ENCODE results near the gene SLC17A7.
A peak's percentile ranks its signal among the peaks of the same experiment; 100 is the strongest.
"Not testable (repeated sequence)": the region's sequence is repeated elsewhere in the genome, so short reads cannot be mapped to it uniquely, and the experiment has no call there.

SLC17A7 gene

GRCh38 chr19:49469828-49470614, 28.7 kb upstream of the SLC17A7 start:
- peak; percentile 81 for DNase-seq

- peak; percentile 82 for DNase-seq
These were observed 27.6 kb upstream of the SLC17A7 start for GRCh38 chr19:49468746-49469447.

- no peak for DNase-seq
These were observed 26.9 kb upstream of the SLC17A7 start for GRCh38 chr19:49468199-49468598.

GRCh38 chr19:49465371-49465770, 24.0 kb upstream of the SLC17A7 start:
- DNase-seq = no peak

GRCh38 chr19:49463960-49464740, 22.8 kb upstream of the SLC17A7 start:
- no peak for DNase-seq

GRCh38 chr19:49462492-49462891, 21.2 kb upstream of the SLC17A7 start:
- no peak for DNase-seq

- DNase-seq = no peak
These were observed 20.3 kb upstream of the SLC17A7 start for GRCh38 chr19:49461656-49462055.

GRCh38 chr19:49461130-49461529, 19.8 kb upstream of the SLC17A7 start:
- DNase-seq = not testable (repeated sequence)

- no peak for DNase-seq
These were observed 18.1 kb upstream of the SLC17A7 start for GRCh38 chr19:49459388-49459787.

DNA sequence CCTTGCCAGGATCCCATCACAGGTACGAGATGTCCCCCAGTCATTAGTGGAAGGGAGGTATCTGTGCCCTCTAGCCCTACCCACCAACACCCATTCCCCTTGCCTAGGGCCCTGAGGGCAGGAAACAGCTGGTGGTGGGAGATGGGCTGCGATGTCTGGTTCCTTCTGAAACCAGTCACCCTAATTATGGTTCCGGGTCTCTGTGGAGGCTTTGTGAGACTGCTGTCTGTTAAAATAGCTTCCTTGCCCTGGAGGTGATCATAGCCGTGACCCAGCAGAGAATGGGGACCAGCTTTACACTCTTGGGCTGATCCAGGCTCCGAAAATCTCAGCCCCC, 17.2 kb upstream of the SLC17A7 start:
- DNase-seq = no peak

DNA sequence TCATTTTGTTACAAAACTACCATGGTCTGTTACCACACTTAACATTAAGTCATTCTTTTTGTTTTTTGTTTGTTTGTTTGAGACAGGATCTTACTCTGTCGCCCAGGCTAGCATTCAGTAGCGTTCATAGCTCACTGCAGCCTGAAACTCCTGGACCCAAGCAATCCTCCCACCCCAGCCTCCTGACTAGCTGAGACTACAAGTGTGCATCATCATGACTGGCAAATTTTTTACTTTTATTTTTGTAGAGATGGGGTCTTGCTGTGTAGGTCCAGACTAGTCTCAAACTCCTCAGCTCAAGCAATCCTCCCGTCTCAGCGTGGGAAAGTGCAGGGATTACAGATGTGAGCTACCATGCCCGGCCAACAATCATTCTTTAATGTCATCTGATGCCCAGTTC, 15.0 kb upstream of the SLC17A7 start:
- no peak for DNase-seq

GRCh38 chr19:49455773-49456172, 14.4 kb upstream of the SLC17A7 start:
- no peak for DNase-seq

DNA sequence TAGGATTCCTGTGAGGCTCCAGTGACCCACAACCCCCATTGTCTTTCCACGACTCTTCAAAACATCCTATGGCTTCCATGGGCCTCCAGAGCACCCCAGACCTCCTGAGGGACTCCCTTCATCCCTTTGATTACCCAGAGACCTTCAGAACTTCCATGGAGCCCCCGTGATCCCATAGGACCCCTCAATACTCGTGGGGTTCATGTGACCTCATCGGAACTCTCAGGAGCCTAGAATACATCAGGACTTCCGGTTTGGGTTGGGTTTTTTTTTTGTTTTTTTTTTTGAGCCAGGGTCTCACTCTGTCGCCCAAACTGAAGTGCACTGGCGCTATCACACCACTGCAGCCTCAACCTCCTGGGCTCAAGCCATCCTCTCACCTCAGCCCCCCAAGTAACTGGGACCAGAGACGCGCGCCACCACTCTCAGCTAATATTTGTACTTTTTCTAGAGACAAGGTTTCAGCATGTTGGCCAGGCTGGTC, 12.5 kb upstream of the SLC17A7 start:
- DNase-seq = no peak

DNA sequence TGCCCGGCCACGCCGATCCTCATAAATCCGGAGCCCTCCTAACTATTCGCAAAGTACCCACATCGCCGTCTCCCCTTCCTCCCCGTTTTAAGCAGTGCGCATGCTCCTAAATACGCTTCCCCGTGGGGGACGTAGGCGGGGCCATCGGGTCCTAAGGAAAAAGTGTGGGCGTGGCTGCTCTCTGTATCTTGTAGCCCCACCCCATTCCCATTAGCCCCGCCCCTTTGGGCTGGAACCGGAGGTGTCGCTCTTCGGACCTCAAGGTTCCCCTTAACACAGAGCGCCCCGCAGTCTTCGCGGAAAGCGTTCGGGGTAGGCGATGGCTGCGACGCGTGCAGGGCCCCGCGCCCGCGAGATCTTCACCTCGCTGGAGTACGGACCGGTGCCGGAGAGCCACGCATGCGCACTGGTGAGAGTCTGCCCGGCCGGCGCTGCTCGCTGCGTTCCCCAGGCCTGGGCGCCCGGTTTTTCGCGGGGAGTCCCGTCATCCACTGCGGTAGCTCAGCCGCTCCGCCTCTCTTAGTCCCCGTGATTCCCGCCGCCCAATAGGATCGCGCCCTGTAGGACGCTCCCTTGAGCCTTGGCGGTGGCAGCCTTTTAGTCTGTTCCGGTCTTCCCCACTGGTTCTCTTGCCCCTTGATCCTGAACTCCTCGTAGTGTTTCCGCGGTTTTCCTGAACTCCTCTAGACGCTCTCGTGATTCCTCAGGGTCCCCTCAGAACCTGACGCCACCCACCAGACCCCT, 11.9 kb upstream of the SLC17A7 start, which contains the start of gene ALDH16A1:
TSS of gene ALDH16A1 (plus strand) at position 213 of the 744 bp plus-strand sequence. CDS start at position 320, 107 bp downstream.
- peak; percentile 99 for DNase-seq

- DNase-seq = peak; percentile 96
These were observed 10.3 kb upstream of the SLC17A7 start, which contains the start of gene PIH1D1 for GRCh38 chr19:49451430-49452181. Gene PIH1D1 (minus strand): TSS chr19:49451814. CDS start chr19:49451574, 240 bp downstream.

DNA sequence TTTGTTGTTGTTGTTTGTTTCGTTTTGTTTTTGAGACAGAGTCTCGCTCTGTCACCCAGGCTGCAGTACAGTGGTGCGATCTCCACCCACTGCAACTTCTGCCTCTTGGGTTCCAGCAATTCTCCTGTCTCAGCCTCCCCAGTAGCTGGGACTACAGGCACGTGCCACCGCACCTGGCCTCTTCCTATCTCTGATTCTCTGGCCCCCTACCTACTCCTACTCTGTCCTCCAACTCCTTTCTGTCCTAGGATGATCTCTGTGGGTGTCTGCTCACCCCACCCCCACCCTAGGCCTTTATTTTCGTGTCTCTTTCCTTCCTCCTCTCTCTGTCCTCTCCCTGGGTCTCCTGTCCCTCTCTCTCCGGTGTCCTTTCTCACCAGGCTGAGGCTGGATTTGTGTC, 9.1 kb upstream of the SLC17A7 start:
- no peak for DNase-seq

DNA sequence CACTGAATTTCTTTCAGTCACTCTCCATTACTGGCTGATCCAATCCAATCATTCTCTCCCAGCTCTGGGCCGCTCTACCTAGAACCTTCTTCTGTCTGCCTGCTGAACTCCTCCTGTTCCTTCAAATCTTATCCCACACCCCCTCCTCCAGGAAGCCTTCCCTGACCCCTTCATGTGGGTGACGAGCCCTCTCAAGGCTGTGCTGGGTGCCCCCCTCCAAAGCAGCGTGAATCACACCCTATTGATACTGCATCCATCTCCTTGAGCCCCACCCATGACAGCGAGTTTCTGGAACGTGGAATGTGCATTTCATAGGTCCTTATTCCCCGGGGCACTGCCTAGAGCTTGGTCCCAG, 7.1 kb upstream of the SLC17A7 start:
- DNase-seq = no peak

GRCh38 chr19:49447485-49448431, 6.4 kb upstream of the SLC17A7 start:
- peak; percentile 67 for DNase-seq

- no peak for DNase-seq
These were observed 4.7 kb upstream of the SLC17A7 start for GRCh38 chr19:49445997-49446396.

DNA sequence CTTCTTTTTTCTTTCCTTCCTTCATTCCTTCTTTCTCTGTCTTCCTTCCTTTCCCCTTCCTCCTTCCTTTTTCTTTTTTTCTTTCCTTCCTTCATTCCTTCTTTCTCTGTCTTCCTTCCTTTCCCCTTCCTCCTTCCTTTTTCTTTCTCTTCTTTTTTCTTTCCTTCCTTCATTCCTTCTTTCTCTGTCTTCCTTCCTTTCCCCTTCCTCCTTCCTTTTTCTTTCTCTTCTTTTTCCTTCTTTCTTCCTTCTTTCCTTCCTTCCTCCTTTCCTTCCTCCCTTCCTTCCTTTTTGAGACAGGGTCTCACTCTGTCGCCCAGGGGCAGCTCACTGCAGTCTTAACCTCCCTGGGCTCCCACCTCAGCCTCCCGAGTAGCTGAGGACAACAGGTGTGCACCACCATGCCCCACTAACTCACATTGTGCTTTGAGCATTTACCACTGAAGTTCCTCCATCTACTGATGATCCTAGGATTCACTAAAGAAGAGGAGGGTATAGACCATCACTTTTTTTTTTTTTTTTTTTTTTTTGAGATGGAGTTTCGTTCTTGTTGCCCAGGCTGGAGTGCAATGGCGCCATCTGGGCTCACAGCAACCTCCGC, 2.9 kb upstream of the SLC17A7 start:
- not testable (repeated sequence) for DNase-seq
